ENCODE data around the gene ZSCAN23. TPM values are rescaled to one million over a fixed set of nuclear protein-coding genes. Genes with fewer than 3 reads are reported as not detected.

The ZSCAN23 gene
- total RNA-seq, 1 donor from 2014 or later: 0.43 TPM

- intact Hi-C loops (cut with micrococcal nuclease): loop anchor here (2.0 kb wide), 1 partner anchor 15 kb away; the partner anchor contains the start of gene ZSCAN12
Observed at GRCh38 chr6:28383235-28384142, 59.8 kb downstream of the ZSCAN23 start.

Other genes starting within 250 kb of the ZSCAN23 start
- gene ZSCAN9, start 218.2 kb downstream of the ZSCAN23 start, total RNA-seq: 6.1 and 6.5 TPM in 2 replicates
- gene ZKSCAN4, start 191.2 kb downstream of the ZSCAN23 start, total RNA-seq: 6.0 and 6.4 TPM in 2 replicates
- not detected in 2 replicates for gene NKAPL, start 184.2 kb downstream of the ZSCAN23 start, total RNA-seq
- 7.3 and 8.4 TPM in 2 replicates for gene ZSCAN26, start 176.3 kb downstream of the ZSCAN23 start, total RNA-seq
- 2.4 and 2.8 TPM in 2 replicates for gene PGBD1, start 161.9 kb downstream of the ZSCAN23 start, total RNA-seq
- gene ZSCAN31, start 107.3 kb downstream of the ZSCAN23 start, total RNA-seq: 0.98 and 1.3 TPM in 2 replicates
- gene ZKSCAN3, start 93.5 kb downstream of the ZSCAN23 start, total RNA-seq: 5.2 and 5.5 TPM in 2 replicates
- 4.8 and 5.7 TPM in 2 replicates for gene ZSCAN12, start 43.7 kb downstream of the ZSCAN23 start, total RNA-seq
- not detected in 2 replicates for gene GPX6, start 72.3 kb upstream of the ZSCAN23 start, total RNA-seq
- gene GPX5, start 82.4 kb upstream of the ZSCAN23 start, total RNA-seq: not detected in 2 replicates